Globus pallidus (tissue), 1 donor: ENCODE data around the gene TMED8.

Source experiments
- DNase-seq: peaks from one replicate; pipeline ENCODE4 v3.0.0-alpha.2; 2015; ENCODE audit warnings: low spot score

Gene TMED8

GRCh38 chr14:77296906-77297305 lies 80.0 kb downstream of the TMED8 start:
- DNase-seq: no peak

- DNase-seq: no peak
Measured at GRCh38 chr14:77296155-77296554, 80.7 kb downstream of the TMED8 start.

DNA sequence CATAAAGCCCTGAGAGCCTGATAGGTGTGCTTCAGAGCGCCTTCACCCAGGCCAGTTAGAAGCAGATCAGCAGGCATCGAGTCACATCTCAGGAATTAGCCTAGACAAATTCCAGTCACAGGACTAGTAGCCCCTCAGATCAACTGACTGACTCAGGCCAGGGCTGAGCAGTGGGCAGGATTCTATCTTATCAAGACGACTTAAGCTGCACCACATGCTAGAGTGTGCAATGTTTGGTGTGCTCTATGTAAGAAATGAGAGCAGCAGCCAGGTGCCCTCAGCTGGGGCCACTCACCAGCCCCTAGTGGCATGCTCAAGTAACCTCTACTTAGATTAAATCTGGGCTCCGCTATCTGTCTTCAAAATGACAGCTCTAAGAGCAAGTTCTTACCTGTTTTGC lies 86.2 kb downstream of the TMED8 start:
- DNase-seq: no peak

GRCh38 chr14:77286576-77286975 lies 90.3 kb downstream of the TMED8 start:
- no peak for DNase-seq
